Memory B cell (primary cell): ENCODE measurements around the gene PIGU.

Source experiments
- ATAC-seq: fragments of 150-1000 bp; cut with Tn5 transposase; 2 replicates; pipeline ENCODE4 v1.10.0; 2021; ENCODE audit warnings: low read depth, mild to moderate bottlenecking, moderate library complexity
- DNase-seq, 2 donors: peaks; one replicate each; pipeline ENCODE4 v3.0.0; 2022; ENCODE audit warnings: low spot score in 2 of 2
- H3K27ac Mint-ChIP-seq: one replicate; pipeline ENCODE4 v1.8.0; 2022; ENCODE audit warnings: mild to moderate bottlenecking, moderate library complexity, mixed read lengths
- H3K27me3 Mint-ChIP-seq: one replicate; pipeline ENCODE4 v1.8.0; 2022; ENCODE audit warnings: mixed read lengths
- H3K36me3 Mint-ChIP-seq: one replicate; pipeline ENCODE4 v1.8.0; 2022; ENCODE audit warnings: mild to moderate bottlenecking, mixed read lengths
- H3K4me1 Mint-ChIP-seq: one replicate; pipeline ENCODE4 v1.8.0; 2022; ENCODE audit warnings: mixed read lengths
- H3K4me3 Mint-ChIP-seq: one replicate; pipeline ENCODE4 v1.8.0; 2022; ENCODE audit warnings: mild to moderate bottlenecking, moderate library complexity, mixed read lengths
- H3K9me3 Mint-ChIP-seq: one replicate; pipeline ENCODE4 v1.8.0; 2022; ENCODE audit warnings: mixed read lengths

The PIGU gene

DNA sequence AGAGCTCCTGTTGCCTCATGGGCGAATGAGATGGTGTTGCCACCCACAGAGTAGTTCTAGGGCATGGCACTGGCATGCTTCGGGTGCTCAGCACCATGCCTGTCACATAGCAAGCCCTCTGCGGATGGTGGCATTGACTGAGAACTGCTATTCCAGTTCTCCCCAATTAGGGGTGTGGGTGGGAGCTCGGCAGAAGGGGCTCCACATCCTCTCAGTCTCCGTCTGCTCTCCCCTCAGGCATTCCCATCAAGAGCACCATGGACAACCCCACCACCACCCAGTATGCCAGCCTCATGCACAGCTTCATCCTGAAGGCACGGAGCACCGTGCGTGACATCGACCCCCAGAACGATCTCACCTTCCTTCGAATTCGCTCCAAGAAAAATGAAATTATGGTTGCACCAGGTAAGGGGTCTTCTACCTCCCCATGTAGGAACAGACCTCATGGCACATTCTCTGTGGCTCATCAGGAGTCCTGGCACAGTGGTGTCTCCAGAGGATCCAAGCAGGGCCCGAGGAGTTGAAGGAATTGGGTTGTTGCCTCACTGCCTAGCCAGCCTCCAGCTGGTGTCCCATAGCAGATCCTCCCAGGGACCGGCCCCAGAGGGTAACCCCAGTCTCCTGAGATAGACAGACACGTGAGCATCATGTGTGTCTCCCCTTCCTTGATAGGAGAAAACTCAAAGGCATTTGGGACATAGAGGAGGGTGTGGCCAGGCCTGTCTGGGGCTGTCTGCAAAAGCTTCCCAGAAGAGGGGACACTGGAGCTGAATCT lies 142.3 kb downstream of the PIGU start:
- Mint-ChIP-seq H3K4me1 (peaks cover 4% of the 10 kb centered on the region), H3K27me3 (no peaks in the 10 kb centered on the region), H3K9me3 (no peaks in the 10 kb centered on the region), H3K36me3 (peaks cover 30% of the 10 kb centered on the region), H3K4me3 (no peak overlapping the region), H3K27ac (no peak overlapping the region)
- no peak for ATAC-seq
- no peak for DNase-seq

DNA sequence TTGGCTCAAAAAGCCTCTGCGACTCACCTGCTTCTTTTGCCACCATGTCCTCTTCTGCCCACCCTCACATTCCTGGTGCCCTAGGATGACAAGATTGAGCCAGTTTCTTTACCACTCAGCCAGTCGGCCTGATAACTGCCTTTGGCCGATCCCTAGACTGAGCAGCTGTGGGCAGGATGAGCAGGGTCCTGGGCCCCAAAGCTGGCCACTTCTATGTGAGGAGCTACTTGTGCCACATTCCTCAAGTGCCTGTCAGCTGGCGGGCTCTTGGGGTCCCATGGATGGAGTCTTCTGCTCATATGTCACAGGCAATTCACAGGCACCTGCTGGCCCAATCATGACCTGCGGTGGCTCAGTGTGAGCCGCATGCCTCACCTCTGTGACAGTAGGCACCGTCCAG lies 144.1 kb downstream of the PIGU start:
- Mint-ChIP-seq H3K4me1 (peaks cover 4% of the 10 kb centered on the region), H3K27me3 (no peaks in the 10 kb centered on the region), H3K36me3 (peaks cover 30% of the 10 kb centered on the region), H3K9me3 (no peaks in the 10 kb centered on the region), H3K4me3 (no peak overlapping the region), H3K27ac (no peak overlapping the region)
- no peak for ATAC-seq
- DNase-seq = no peak

- Mint-ChIP-seq H3K4me1 (peaks cover 4% of the 10 kb centered on the region), H3K4me3 (no peak overlapping the region), H3K9me3 (no peaks in the 10 kb centered on the region), H3K27ac (no peak overlapping the region), H3K36me3 (peaks cover 29% of the 10 kb centered on the region), H3K27me3 (no peaks in the 10 kb centered on the region)
- DNase-seq = no peak
- no peak for ATAC-seq
Observed at GRCh38 chr20:34532320-34532719, 144.6 kb downstream of the PIGU start.

- Mint-ChIP-seq H3K4me1 (peaks cover 4% of the 10 kb centered on the region), H3K9me3 (no peaks in the 10 kb centered on the region), H3K27ac (no peak overlapping the region), H3K36me3 (peaks cover 26% of the 10 kb centered on the region), H3K27me3 (no peaks in the 10 kb centered on the region), H3K4me3 (no peak overlapping the region)
- DNase-seq (no peak), ATAC-seq (no peak)
Observed at GRCh38 chr20:34531608-34532265, 145.2 kb downstream of the PIGU start.

DNA sequence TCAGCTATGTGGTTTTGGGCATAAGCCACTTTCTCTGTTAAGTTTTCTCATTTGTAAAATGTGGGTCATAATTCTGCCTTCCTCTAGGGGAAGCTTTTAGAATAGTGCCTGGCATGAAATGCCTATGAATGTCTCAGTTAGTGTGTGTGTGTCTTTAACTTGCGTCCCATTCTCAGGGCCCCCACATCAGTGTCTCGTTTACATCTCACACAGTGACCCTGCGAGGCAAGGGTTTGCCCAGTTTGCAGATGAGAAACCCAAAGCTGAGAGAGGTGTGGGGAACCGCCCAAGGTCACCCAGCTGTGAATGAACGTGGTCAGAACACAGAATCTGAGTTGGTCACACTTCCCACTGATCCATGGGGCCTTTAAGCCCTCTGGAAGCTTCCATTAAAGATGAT lies 146.6 kb downstream of the PIGU start:
- Mint-ChIP-seq H3K27ac (peak overlapping the region; percentile 25), H3K27me3 (no peaks in the 10 kb centered on the region), H3K4me3 (no peak overlapping the region)

DNA sequence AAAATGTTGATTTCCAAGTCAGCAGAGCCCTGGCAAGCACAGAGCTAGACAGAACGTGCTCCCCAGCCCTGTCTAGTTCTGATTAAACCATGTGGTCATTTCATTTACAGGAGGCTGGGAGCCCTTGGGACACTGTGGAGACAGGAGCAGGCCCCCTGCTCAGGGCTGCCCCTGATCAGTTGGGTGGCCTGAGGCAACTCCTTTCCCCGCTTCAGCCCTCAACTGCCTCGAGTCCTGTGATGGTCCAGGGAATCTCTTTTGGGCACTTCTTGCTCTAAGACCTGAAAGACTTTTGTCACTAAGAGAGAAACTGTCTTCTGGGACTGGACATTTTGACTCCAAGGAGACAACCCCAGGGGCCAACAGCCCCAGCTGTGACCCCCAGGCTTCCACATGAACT lies 147.2 kb downstream of the PIGU start:
- H3K4me3 Mint-ChIP-seq = no peak overlapping the region
- DNase-seq (no peak), ATAC-seq (no peak)
- H3K9me3 Mint-ChIP-seq = no peaks in the 10 kb centered on the region
- no peaks in the 10 kb centered on the region for H3K27me3 Mint-ChIP-seq
- no peak overlapping the region for H3K27ac Mint-ChIP-seq
- peaks cover 7% of the 10 kb centered on the region for H3K4me1 Mint-ChIP-seq
- peaks cover 20% of the 10 kb centered on the region for H3K36me3 Mint-ChIP-seq

More for the DNA sequence above, 146.6 kb downstream of the PIGU start:
- Mint-ChIP-seq H3K9me3 (no peaks in the 10 kb centered on the region), H3K4me1 (peaks cover 6% of the 10 kb centered on the region), H3K36me3 (peaks cover 23% of the 10 kb centered on the region)
- DNase-seq (no peak), ATAC-seq (no peak)

GRCh38 chr20:34528921-34529297 lies 148.0 kb downstream of the PIGU start:
- no peak for DNase-seq
- no peak for ATAC-seq
- no peak overlapping the region for H3K27ac Mint-ChIP-seq
- H3K4me1 Mint-ChIP-seq = peaks cover 7% of the 10 kb centered on the region
- H3K27me3 Mint-ChIP-seq = no peaks in the 10 kb centered on the region
- peaks cover 14% of the 10 kb centered on the region for H3K36me3 Mint-ChIP-seq
- no peaks in the 10 kb centered on the region for H3K9me3 Mint-ChIP-seq
- no peak overlapping the region for H3K4me3 Mint-ChIP-seq

DNA sequence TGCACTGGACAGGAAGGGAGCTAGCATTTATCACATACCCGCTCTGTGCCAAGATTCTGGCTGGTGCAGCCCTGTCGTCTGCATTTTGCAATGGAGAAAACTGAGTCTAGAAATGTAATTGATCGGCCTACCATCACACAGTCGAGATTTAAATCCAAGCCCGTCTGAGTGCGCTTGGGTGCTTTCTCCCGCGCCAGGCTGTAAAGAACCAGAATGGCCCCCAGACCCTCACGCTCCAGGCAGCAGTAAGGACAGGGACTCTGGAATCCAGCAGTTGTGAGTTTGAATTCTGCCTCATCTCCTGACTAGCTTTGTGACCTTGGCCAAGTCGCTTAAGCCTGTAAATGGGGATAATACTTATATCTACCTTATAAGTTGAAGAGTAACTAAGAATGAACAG lies 149.9 kb downstream of the PIGU start:
- no peaks in the 10 kb centered on the region for H3K27me3 Mint-ChIP-seq
- no peak overlapping the region for H3K27ac Mint-ChIP-seq
- H3K9me3 Mint-ChIP-seq = no peaks in the 10 kb centered on the region
- H3K4me1 Mint-ChIP-seq = peaks cover 14% of the 10 kb centered on the region
- no peak for DNase-seq
- H3K36me3 Mint-ChIP-seq = peaks cover 19% of the 10 kb centered on the region
- H3K4me3 Mint-ChIP-seq = no peak overlapping the region
- no peak for ATAC-seq

GRCh38 chr20:34526466-34526865 lies 150.4 kb downstream of the PIGU start:
- DNase-seq (no peak), ATAC-seq (no peak)
- Mint-ChIP-seq H3K27ac (no peak overlapping the region), H3K36me3 (peaks cover 18% of the 10 kb centered on the region), H3K9me3 (no peaks in the 10 kb centered on the region), H3K4me1 (peaks cover 13% of the 10 kb centered on the region), H3K27me3 (no peaks in the 10 kb centered on the region), H3K4me3 (no peak overlapping the region)

DNA sequence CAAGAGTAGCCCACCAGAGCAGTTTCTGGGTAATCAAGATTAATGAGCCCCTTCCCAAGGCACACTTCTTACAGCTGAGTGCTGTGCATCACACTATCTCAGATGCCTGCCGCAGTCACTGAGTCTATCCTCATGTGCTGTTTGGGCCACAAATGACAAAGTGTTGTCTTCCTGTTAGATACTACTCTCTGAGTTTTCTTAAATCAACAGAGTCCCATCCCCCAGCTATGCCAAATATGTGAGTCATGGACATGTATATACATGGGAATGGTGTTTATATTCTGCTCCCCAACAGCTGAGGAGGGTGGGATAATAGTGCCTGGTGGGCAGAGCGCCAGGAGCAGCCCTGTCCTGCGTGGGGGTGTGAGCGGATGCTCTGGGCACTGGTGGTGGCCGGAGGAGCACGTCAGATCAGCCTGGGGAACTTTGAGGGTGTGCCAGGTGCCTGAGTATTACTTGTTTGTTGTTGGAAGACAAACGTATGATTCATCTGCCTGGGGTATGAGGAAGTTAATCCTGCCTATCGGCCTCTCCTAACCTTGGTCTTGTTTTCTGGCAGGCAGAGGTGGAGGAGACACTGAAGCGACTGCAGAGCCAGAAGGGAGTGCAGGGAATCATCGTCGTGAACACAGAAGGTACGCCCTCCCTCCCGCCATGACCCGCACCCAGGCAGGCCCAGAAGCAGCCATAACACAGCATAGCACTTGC lies 151.0 kb downstream of the PIGU start:
- H3K27ac Mint-ChIP-seq = peak overlapping the region; percentile 17
- H3K27me3 Mint-ChIP-seq = no peaks in the 10 kb centered on the region
- no peaks in the 10 kb centered on the region for H3K9me3 Mint-ChIP-seq
- peaks cover 15% of the 10 kb centered on the region for H3K36me3 Mint-ChIP-seq
- no peak overlapping the region for H3K4me3 Mint-ChIP-seq
- ATAC-seq (no peak), DNase-seq (no peak)
- H3K4me1 Mint-ChIP-seq = peaks cover 11% of the 10 kb centered on the region

DNA sequence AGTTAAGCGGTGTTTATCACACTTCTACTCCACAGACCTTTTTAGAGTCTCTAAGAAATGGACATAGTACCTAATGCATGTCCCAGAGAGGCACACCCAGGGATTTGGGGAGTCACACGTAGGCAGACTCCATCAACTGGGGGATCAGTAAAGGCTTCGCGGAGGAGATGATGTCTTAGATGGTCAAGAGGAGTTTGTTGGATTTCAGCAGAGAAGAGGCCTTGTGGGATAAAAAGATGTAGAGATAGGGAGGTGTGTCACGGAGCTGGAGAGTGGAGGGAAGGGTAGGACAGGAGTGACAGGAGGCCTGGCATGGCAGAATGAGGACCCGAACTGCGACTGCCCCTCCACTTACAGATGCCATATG lies 151.6 kb downstream of the PIGU start:
- Mint-ChIP-seq H3K36me3 (peaks cover 13% of the 10 kb centered on the region), H3K4me3 (no peak overlapping the region), H3K27me3 (no peaks in the 10 kb centered on the region), H3K27ac (peak overlapping the region; percentile 17), H3K9me3 (no peaks in the 10 kb centered on the region), H3K4me1 (peaks cover 11% of the 10 kb centered on the region)
- ATAC-seq (no peak), DNase-seq (no peak)

- no peak overlapping the region for H3K27ac Mint-ChIP-seq
Observed at GRCh38 chr20:34524426-34524825, 152.5 kb downstream of the PIGU start.

GRCh38 chr20:34522969-34523871 lies 153.7 kb downstream of the PIGU start:
- peaks cover 16% of the 10 kb centered on the region for H3K4me1 Mint-ChIP-seq

More at GRCh38 chr20:34524426-34524825, 152.5 kb downstream of the PIGU start:
- Mint-ChIP-seq H3K9me3 (no peaks in the 10 kb centered on the region), H3K27me3 (no peaks in the 10 kb centered on the region), H3K4me1 (peaks cover 11% of the 10 kb centered on the region), H3K36me3 (peaks cover 13% of the 10 kb centered on the region), H3K4me3 (no peak overlapping the region)
- DNase-seq (no peak), ATAC-seq (no peak)

More at GRCh38 chr20:34522969-34523871, 153.7 kb downstream of the PIGU start:
- DNase-seq = peak; percentile 26 to 42
- no peak overlapping the region for H3K4me3 Mint-ChIP-seq
- H3K27ac Mint-ChIP-seq = peak overlapping the region; percentile 1
- H3K36me3 Mint-ChIP-seq = peaks cover 12% of the 10 kb centered on the region
- ATAC-seq = peak; percentile 78
- no peaks in the 10 kb centered on the region for H3K27me3 Mint-ChIP-seq
- no peaks in the 10 kb centered on the region for H3K9me3 Mint-ChIP-seq
